Activated B cell treated with CpG ODN at 0.5 μM for 24 hours (primary cell): ENCODE measurements around the gene AUP1. TPM values are rescaled to one million over a fixed set of nuclear protein-coding genes. Genes with fewer than 3 reads are reported as not detected.

Source experiments
- ATAC-seq: fragments of 200-7000 bp; cut with Tn5 transposase; one replicate; pipeline ENCODE4 v1.10.0; 2021; ENCODE audit warnings: low read depth, mild to moderate bottlenecking, moderate library complexity
- CTCF ChIA-PET: fragments of 350-600 bp; sonication (Branson Sonifier 250); formaldehyde crosslinking; loops from one replicate; lab custom pipeline; 2021; ENCODE audit warnings: antibody characterized with exemption; lab: Charles Lee
- POLR2A ChIA-PET: fragments of 350-600 bp; sonication (Branson Sonifier 250); formaldehyde crosslinking; loops from one replicate; lab custom pipeline; 2021; ENCODE audit warnings: antibody characterized with exemption; lab: Charles Lee
- DNase-seq: peaks from one replicate; pipeline ENCODE4 v3.0.0; 2022
- H3K27ac Mint-ChIP-seq: one replicate; pipeline ENCODE4 v1.8.0; 2020; ENCODE audit warnings: mixed read lengths
- H3K27me3 Mint-ChIP-seq: one replicate; pipeline ENCODE4 v1.8.0; 2021; ENCODE audit warnings: mixed read lengths
- H3K36me3 Mint-ChIP-seq: one replicate; pipeline ENCODE4 v1.8.0; 2021; ENCODE audit warnings: low read depth, mixed read lengths
- H3K4me1 Mint-ChIP-seq: one replicate; pipeline ENCODE4 v1.8.0; 2021; ENCODE audit warnings: mixed read lengths
- H3K4me3 Mint-ChIP-seq: one replicate; pipeline ENCODE4 v1.8.0; 2020; ENCODE audit warnings: mild to moderate bottlenecking, mixed read lengths
- H3K9me3 Mint-ChIP-seq: one replicate; pipeline ENCODE4 v1.8.0; 2020; ENCODE audit warnings: mixed read lengths
- CTCF ChIP-seq: fragments of 200-600 bp; IDR thresholded peaks from one replicate; pipeline ENCODE4 v1.8.0; 2022; ENCODE audit warnings: antibody characterized with exemption, mild to moderate bottlenecking
- intact Hi-C: fragments of 100-400 bp; cut with micrococcal nuclease; formaldehyde crosslinking; loops from one replicate; pipeline ENCODE4 v1.15.1; 2024
- total RNA-seq: library from RNA; stranded (reverse); gene quantifications from 2 replicates; pipeline ENCODE4 v1.2.3, GENCODE V29; 2022

Gene AUP1
- total RNA-seq, 1 donor from 2014 or later: 177 TPM

GRCh38 chr2:74524955-74525716 is 4.4 kb downstream of the AUP1 start:
- H3K4me1 Mint-ChIP-seq: peaks cover 34% of the 10 kb centered on the region
- no peak overlapping the region for H3K4me3 Mint-ChIP-seq
- peaks cover 35% of the 10 kb centered on the region for H3K36me3 Mint-ChIP-seq
- ChIA-PET POLR2A (interaction anchor here (0.9 to 1.9 kb wide), 4 partner anchors 12 to 70 kb away, joined by 3 to 17 read pairs (median 5); partner anchors contain the start of genes INO80B, MRPL53 and PCGF1), CTCF (no interaction called here)
- ATAC-seq (no peak), DNase-seq (no peak)
- no peak overlapping the region for H3K27ac Mint-ChIP-seq
- no peak for TF ChIP-seq CTCF
- intact Hi-C loops: no loop called here
- peaks cover 3% of the 10 kb centered on the region for H3K27me3 Mint-ChIP-seq
- no peaks in the 10 kb centered on the region for H3K9me3 Mint-ChIP-seq

- Mint-ChIP-seq H3K36me3 (peaks cover 31% of the 10 kb centered on the region), H3K9me3 (no peaks in the 10 kb centered on the region), H3K27me3 (peaks cover 10% of the 10 kb centered on the region), H3K27ac (no peak overlapping the region), H3K4me1 (peaks cover 32% of the 10 kb centered on the region), H3K4me3 (no peak overlapping the region)
- TF ChIP-seq CTCF: no peak
- intact Hi-C loops: no loop called here
- DNase-seq (no peak), ATAC-seq (no peak)
- ChIA-PET POLR2A (interaction anchor here (0.9 kb wide), 1 partner anchor 14 kb away, joined by 3 read pairs; no protein-coding TSS in a partner anchor), CTCF (no interaction called here)
These were observed 5.5 kb downstream of the AUP1 start for GRCh38 chr2:74524005-74524404.

- Mint-ChIP-seq H3K9me3 (no peaks in the 10 kb centered on the region), H3K27me3 (peaks cover 25% of the 10 kb centered on the region), H3K36me3 (peaks cover 21% of the 10 kb centered on the region), H3K27ac (no peak overlapping the region), H3K4me1 (peaks cover 18% of the 10 kb centered on the region), H3K4me3 (no peak overlapping the region)
- TF ChIP-seq CTCF: no peak
- ChIA-PET POLR2A (interaction anchor here (1.4 to 1.5 kb wide), 2 partner anchors 9 to 15 kb away, joined by 3 to 6 read pairs; partner anchors contain the start of gene PCGF1), CTCF (no interaction called here)
- intact Hi-C loops: no loop called here
- ATAC-seq (no peak), DNase-seq (no peak)
These were observed 7.0 kb downstream of the AUP1 start for GRCh38 chr2:74522516-74522915.

GRCh38 chr2:74516650-74517049 is 12.9 kb downstream of the AUP1 start:
- DNase-seq: no peak
- intact Hi-C loops: loop anchor here (1.0 to 10.0 kb wide), 3 partner anchors 9 to 342 kb away; partner anchors contain the start of genes AUP1, HTRA2, MOB1A and PCGF1
- ChIA-PET POLR2A (interaction anchor here (0.6 to 3.9 kb wide), 8 partner anchors 9 to 68 kb away, joined by 3 to 18 read pairs (median 4); partner anchors contain the start of genes AUP1, DQX1, HTRA2 and LBX2), CTCF (interaction anchor here (1.1 kb wide), 1 partner anchor 9 kb away, joined by 3 read pairs; the partner anchor contains the start of gene PCGF1)
- Mint-ChIP-seq H3K27ac (no peak overlapping the region), H3K36me3 (no peaks in the 10 kb centered on the region), H3K4me3 (peak overlapping the region; percentile 78), H3K4me1 (peaks cover 28% of the 10 kb centered on the region), H3K9me3 (no peaks in the 10 kb centered on the region), H3K27me3 (peaks cover 54% of the 10 kb centered on the region)
- TF ChIP-seq CTCF: no peak
- ATAC-seq: no peak
